ENCODE measurements around the gene GGACT.

The GGACT gene

DNA sequence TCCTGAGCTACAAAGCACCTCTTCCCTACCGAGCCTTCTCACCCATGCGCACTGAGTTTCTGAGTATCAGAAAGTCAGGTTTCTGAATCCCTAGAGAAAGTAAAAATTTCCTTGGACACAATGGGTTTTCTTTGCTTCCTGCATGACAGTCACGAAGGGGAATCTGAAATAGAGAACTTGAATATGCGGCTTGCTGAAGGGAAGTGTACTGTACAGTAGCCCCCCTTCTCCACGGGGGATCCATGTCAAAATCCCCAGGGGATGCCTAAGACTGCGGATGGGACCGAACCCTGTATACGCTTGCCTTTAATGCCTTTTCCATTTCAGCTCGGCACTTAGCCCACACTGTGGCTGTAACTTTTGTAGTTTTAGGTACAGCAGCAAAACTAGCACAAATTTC, 107.9 kb downstream of the GGACT start:
- TF ChIP-seq, protein P1, sequence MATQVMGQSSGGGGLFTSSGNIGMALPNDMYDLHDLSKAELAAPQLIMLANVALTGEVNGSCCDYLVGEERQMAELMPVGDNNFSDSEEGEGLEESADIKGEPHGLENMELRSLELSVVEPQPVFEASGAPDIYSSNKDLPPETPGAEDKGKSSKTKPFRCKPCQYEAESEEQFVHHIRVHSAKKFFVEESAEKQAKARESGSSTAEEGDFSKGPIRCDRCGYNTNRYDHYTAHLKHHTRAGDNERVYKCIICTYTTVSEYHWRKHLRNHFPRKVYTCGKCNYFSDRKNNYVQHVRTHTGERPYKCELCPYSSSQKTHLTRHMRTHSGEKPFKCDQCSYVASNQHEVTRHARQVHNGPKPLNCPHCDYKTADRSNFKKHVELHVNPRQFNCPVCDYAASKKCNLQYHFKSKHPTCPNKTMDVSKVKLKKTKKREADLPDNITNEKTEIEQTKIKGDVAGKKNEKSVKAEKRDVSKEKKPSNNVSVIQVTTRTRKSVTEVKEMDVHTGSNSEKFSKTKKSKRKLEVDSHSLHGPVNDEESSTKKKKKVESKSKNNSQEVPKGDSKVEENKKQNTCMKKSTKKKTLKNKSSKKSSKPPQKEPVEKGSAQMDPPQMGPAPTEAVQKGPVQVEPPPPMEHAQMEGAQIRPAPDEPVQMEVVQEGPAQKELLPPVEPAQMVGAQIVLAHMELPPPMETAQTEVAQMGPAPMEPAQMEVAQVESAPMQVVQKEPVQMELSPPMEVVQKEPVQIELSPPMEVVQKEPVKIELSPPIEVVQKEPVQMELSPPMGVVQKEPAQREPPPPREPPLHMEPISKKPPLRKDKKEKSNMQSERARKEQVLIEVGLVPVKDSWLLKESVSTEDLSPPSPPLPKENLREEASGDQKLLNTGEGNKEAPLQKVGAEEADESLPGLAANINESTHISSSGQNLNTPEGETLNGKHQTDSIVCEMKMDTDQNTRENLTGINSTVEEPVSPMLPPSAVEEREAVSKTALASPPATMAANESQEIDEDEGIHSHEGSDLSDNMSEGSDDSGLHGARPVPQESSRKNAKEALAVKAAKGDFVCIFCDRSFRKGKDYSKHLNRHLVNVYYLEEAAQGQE (IDR thresholded peaks at IDR 0.05; ENCODE audit: insufficient read depth in 1 of 2, low read depth in 2 of 2, low read length in 2 of 2): no peak
- TF ChIP-seq FOXP2 (optimal IDR thresholded peaks at IDR 0.05; ENCODE audit: borderline replicate concordance, extremely low read depth, extremely low read length, insufficient read depth) (no peak), POLR2AphosphoS5 (IDR thresholded peaks at IDR 0.05; ENCODE audit: low read depth, low read length) (no peak), TAF1 (IDR thresholded peaks at IDR 0.05; ENCODE audit: borderline replicate concordance, insufficient read depth, low read length) (no peak), SIN3A (IDR thresholded peaks at IDR 0.05; ENCODE audit: borderline replicate concordance, insufficient read depth, low read length) (no peak)
